DMS53 (cell line): ENCODE results near the gene CEACAM19.
A peak's percentile ranks its signal among the peaks of the same experiment; 100 is the strongest.
"Not testable (repeated sequence)": the region's sequence is repeated elsewhere in the genome, so short reads cannot be mapped to it uniquely, and the experiment has no call there.

ENCODE experiments used
- DNase-seq: peaks from one replicate; lab custom pipeline; 2025; lab: John Stamatoyannopoulos, UW

Gene CEACAM19

GRCh38 chr19:44700547-44700946 lies 29.3 kb downstream of the CEACAM19 start:
- DNase-seq: no peak

GRCh38 chr19:44701228-44701627 lies 29.9 kb downstream of the CEACAM19 start:
- no peak for DNase-seq

- no peak for DNase-seq
Measured at GRCh38 chr19:44702551-44703176, 31.4 kb downstream of the CEACAM19 start.

DNA sequence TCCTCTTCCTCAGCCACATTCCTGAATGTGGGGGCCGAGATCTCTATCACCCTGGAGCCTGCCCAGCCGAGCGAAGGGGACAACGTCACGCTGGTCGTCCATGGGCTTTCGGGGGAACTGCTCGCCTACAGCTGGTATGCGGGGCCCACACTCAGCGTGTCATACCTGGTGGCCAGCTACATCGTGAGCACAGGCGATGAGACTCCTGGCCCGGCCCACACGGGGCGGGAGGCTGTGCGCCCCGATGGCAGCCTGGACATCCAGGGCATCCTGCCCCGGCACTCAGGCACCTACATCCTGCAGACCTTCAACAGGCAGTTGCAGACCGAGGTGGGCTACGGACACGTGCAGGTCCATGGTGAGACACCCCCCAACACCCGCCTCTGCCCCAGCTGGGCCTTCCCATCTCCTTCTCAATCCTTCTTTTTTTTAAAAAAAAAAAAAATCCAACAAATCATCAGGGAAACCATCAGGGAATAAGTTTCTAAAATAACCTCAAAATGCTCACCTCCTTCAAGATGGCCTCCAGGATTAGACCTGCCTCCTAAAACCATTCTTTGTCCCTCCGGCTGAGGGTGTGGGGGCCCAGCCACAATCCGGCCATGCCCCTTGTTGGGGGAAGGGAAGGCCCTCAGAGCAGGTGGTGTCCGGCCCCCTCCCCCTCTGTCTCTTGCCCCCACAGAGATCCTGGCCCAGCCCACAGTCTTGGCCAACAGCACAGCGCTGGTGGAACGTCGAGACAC lies 32.2 kb downstream of the CEACAM19 start:
- no peak for DNase-seq

DNA sequence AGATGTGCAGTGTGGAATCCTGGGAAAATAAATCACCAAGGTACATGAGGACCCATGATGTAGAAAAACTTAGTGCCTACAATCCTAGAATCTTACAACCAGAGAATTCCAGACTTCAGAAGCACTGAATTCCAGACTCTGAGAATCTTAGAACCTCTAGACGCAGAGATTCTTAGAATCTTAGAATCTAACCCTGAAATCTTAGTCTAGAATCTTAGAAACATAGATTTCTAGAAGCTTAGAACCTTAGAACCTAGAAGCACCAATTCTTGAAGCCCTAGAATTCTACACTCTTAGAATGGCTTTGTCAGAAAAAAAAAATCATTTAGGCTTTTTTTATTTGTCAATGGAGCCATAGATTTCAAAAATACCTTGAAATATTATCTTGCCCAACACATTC lies 33.7 kb downstream of the CEACAM19 start:
- no peak for DNase-seq

- no peak for DNase-seq
Measured at GRCh38 chr19:44705502-44706010, 34.3 kb downstream of the CEACAM19 start.

- no peak for DNase-seq
Measured at GRCh38 chr19:44706506-44707236, 35.4 kb downstream of the CEACAM19 start.

- DNase-seq: no peak
Measured at GRCh38 chr19:44707794-44708193, 36.5 kb downstream of the CEACAM19 start.

GRCh38 chr19:44708940-44709339 lies 37.7 kb downstream of the CEACAM19 start:
- no peak for DNase-seq

- not testable (repeated sequence) for DNase-seq
Measured at GRCh38 chr19:44709434-44710266, 38.4 kb downstream of the CEACAM19 start.

GRCh38 chr19:44710483-44710882 lies 39.2 kb downstream of the CEACAM19 start:
- no peak for DNase-seq

- DNase-seq: peak; percentile 16
Measured at GRCh38 chr19:44712864-44713515, 41.7 kb downstream of the CEACAM19 start.

- no peak for DNase-seq
Measured at GRCh38 chr19:44714597-44715169, 43.4 kb downstream of the CEACAM19 start.

DNA sequence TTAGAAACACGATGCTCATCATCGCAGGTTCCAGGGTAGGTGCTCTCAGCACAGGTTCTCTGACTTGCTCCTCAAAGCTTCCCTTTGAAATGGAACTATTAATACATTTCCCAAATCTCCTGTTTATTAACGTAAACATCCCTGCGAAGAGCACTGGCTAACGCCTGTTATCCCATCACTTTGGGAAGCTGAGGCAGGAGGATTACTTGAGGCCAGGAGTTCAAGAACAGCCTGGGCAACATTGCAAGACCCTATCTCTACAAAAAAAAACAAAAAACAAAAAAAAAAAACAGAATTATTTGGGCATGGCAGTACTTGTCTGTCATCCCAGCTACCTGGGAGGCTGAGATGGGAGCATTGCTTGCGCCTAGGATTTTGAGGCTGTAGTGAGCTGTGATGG lies 46.3 kb downstream of the CEACAM19 start:
- DNase-seq: no peak

GRCh38 chr19:44718441-44719261 lies 47.4 kb downstream of the CEACAM19 start:
- peak; percentile 83 for DNase-seq

GRCh38 chr19:44719262-44719701 lies 48.0 kb downstream of the CEACAM19 start:
- DNase-seq: peak; percentile 69

- not testable (repeated sequence) for DNase-seq
Measured at GRCh38 chr19:44720396-44720795, 49.1 kb downstream of the CEACAM19 start.

DNA sequence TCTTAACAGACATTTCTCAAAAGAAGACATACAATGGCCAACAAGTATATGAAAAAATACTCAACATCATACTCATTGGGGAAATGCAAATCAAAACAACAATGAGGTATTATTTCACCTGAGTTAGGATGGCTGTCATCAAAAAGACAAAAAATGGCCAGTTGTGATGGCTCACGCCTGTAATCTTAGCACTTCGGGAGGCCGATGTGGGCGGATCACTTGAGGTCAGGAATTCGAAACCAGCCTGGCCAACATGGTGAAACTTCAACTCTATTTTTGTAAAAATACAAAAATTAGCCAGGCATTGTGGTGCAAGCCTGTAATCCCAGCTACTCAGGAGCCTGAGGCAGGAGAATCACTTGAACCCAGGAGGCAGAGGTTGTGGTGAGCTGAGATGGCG lies 49.7 kb downstream of the CEACAM19 start:
- no peak for DNase-seq

- DNase-seq: not testable (repeated sequence)
Measured at GRCh38 chr19:44721369-44721768, 50.1 kb downstream of the CEACAM19 start.
